ELF-1 (cell line): ENCODE measurements around the gene MZB1.
"Not testable (repeated sequence)": the region's sequence is repeated elsewhere in the genome, so short reads cannot be mapped to it uniquely, and the experiment has no call there.

Experiments
- DNase-seq: peaks from one replicate; pipeline ENCODE4 v3.0.0-alpha.2; 2016; ENCODE audit warnings: low read depth, low spot score

MZB1 gene

GRCh38 chr5:139378101-139378825, 11.4 kb downstream of the MZB1 start:
- peak; percentile 29 for DNase-seq

DNA sequence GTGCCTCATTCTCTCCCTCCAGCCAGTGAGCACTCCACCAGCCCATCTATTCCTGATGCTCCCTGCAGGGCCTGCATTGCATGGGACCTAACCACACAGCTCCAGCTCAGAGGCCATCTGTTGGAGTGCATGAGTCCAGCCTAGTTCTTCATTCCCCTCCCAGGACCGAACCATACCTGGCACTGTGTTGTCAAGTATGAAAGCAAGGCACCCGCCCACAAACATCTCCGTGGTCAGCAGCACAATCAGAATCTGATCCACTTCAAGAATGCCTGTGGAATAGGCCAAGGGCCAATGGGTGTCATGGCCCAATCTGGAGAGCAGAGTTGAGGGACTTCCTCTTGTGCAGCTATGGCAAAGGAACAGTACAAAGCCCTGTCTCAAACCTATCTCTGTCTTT, 12.5 kb downstream of the MZB1 start:
- no peak for DNase-seq

DNA sequence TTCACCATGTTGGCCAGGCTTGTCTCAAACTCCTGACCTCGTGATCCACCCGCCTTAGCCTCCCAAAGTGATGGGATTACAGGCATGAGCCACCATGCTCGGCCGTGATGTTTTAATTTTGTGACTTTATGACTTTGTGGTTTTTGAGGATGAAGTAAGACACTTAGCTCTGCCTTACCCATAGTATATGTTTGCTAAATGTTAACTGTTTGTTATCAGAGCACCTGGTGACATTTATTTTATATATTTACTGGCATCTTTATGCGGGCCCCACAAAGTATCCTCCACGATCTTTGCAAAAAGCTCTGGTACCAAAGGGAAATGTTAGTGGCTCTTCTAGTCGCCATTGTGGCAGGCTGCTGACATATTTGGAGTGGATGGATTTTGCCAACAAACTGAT, 13.3 kb downstream of the MZB1 start:
- DNase-seq = no peak

DNA sequence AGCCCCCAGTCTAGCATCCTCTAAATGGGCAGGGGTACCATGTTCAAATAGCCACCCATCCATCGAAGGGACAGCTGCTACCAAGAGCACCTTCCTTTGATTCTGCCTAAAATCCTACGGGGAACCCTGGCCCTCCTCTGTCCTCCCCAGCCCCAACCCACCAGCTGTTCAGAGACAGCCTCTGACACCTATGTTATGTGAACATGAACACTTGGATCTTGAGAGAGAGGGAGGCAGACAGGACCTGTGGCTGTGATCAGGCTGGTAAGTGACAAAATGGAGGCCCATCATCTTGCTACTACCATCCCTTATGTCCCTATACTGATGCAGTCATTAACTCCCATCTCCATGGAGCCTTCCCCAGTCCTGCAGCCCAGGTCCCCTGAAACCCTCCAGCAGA, 14.8 kb downstream of the MZB1 start:
- DNase-seq = no peak

DNA sequence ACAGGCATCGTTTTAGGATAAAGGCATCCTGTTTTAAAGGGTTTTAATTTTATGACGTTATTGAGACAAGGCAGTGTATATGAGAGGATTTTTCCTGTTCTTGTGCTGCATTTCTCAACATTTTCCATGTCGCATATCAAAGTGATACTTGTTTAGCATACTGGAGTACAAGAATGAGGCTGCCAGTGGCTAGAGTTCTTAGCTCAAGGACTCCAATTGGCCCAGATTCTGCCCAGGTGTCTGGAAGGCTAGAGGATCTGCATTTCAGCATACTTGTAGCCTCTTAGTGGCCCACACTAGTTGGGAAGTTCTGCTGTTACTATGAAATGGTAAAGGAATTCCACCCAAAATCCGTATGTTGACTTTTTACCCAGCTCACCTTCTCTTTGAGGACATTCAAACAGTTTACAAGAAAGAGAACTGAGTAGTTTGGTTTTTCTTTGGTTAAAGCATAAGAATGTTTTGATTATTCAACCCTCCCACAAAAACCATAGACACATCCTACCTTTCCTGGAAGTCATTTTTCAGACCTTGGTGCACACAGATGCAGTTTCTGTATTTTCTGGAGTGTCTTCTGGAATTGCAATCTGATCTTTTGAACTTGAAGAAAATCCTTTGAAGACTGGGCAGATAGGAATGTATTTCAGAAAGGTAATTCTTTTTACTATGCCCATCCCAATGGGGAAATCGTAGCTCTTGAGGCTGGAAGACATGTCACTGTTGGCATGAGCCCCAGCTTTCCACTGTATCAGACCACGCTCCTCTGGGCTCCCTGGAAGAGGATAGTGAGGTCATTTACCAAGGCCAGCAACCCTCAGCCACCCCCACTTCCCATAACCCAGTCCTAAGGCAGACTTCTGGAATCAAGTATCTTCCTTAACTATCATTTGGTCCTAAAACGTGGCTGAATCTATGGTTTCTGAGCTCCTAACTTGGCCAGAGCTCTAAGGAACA, 18.0 kb downstream of the MZB1 start:
- DNase-seq = no peak

DNA sequence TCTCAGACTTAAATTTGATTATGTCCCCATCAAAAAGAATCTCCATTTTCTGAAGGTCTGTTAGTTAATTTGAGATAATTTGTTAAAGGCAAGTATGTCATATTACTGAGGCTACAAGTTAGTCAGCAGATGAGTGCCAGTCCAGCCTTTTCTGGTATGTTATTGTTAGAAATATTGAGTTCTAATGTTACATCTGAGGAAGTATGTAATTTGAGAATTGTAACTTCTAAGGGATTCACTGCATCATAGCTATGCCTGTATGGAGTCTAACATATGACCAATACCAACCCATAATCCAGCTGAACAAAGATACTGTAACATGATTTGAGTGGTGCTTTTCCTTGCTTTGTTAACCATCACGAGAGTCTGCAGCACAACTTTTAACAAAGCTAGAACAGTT, 20.5 kb downstream of the MZB1 start:
- no peak for DNase-seq

- DNase-seq = no peak
Observed at GRCh38 chr5:139368613-139369012, 21.1 kb downstream of the MZB1 start.

DNA sequence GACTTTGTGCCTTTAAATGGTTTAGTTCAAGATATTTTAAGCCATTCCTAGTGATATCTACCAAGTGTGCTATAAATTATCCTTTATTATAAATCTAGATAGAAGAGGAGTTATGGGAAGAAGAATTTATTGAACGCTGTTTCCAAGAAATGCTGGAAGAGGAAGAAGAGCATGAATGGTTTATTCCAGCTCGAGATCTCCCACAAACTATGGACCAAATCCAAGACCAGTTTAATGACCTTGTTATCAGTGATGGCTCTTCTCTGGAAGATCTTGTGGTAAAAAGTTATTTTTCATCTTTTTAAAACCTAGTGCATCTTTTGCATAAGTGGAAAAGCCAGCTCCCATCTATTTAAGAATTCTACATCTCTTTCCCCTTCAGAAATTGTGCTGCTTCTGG, 25.2 kb downstream of the MZB1 start:
- DNase-seq = no peak

- no peak for DNase-seq
Observed at GRCh38 chr5:139363937-139364336, 25.8 kb downstream of the MZB1 start.

DNA sequence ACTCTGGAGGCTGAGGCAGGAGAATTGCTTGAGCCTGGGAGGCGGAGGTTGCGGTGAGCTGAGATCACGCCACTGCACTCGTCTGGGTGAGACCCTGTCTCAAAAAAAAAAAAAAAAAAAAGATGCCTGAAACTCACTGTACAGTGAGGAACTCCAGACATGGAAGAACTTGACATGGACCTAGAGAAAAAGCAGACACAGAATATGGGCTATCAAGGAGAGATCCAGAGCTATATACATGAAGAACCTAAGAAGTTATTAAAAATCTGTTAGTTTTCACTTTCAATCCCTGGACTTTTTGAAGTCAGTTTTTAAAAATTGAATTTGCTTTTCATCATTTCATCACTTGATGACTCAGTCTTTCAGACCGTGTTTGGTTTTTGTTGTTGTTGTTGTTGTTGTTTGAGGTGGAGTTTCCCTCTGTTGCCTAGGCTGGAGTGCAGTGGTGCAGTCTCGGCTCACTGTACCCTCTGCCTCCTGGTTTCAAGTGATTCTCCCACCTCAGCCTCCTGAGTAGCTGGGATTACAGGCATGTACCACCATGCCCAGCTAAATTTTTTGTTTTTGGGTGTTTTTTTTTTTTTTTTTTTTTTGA, 27.8 kb downstream of the MZB1 start:
- no peak for DNase-seq

GRCh38 chr5:139360384-139360783, 29.3 kb downstream of the MZB1 start:
- DNase-seq = no peak

GRCh38 chr5:139358064-139358463, 31.6 kb downstream of the MZB1 start:
- no peak for DNase-seq

- DNase-seq = not testable (repeated sequence)
Observed at GRCh38 chr5:139355900-139356299, 33.8 kb downstream of the MZB1 start.

GRCh38 chr5:139354186-139354585, 35.5 kb downstream of the MZB1 start:
- DNase-seq = no peak

DNA sequence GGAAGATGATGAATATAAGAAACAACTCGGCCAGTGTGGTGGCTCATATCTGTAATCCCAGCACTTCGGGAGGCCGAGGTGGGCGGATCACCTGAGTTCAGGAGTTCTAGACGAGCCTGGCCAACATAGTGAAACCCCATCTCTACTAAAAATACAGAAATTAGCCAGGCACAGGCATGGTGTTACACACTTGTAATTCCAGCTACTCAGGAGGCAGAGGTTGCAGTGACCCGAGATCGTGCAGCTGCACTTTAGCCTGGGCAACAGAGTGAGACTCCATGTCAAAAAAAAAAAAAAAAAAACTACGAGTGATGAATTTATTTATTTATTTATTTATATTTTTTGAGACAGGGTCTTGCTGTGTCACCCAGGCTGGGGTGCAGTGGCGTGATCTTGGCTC, 41.9 kb downstream of the MZB1 start:
- DNase-seq = not testable (repeated sequence)

DNA sequence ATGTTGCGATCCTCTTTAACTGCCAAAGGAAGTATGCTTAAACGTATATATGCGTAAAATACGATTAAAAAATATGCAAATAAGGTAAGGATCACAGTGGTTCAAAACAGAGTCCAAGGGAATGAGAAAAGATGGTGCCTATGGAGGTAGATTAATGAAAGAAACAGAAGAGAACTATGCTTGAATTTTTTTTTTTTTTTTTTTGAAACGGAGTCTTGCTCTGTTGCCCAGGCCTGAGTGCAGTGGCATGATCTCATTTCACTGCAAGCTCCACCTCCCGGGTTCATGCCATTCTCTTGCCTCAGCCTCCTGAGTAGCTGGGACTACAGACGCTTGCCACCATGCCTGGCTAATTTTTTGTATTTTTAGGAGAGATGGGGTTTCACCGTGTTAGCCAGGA, 44.3 kb downstream of the MZB1 start:
- DNase-seq = not testable (repeated sequence)

DNA sequence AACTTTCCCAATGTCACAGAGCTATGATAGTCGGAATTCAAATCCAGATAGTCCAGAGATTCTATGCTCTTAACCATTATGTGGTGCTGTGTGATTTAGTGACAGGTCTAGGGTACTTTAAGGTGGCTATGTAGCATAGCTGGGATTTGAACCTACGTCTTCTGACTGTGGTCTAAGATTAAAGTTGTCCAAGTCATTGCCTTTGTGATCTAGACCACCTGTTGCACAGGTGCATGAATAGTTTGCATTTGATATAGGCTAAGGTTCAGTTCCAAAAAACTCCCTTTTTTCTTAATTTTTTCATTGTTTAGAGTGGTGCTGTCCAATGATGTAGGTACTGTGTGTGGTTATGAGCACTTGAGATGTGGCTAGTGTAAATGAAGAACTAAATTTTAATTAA, 45.5 kb downstream of the MZB1 start:
- DNase-seq = no peak

- DNase-seq = no peak
Observed at GRCh38 chr5:139343476-139343875, 46.2 kb downstream of the MZB1 start.

GRCh38 chr5:139342423-139342723, 47.3 kb downstream of the MZB1 start:
- DNase-seq = no peak

DNA sequence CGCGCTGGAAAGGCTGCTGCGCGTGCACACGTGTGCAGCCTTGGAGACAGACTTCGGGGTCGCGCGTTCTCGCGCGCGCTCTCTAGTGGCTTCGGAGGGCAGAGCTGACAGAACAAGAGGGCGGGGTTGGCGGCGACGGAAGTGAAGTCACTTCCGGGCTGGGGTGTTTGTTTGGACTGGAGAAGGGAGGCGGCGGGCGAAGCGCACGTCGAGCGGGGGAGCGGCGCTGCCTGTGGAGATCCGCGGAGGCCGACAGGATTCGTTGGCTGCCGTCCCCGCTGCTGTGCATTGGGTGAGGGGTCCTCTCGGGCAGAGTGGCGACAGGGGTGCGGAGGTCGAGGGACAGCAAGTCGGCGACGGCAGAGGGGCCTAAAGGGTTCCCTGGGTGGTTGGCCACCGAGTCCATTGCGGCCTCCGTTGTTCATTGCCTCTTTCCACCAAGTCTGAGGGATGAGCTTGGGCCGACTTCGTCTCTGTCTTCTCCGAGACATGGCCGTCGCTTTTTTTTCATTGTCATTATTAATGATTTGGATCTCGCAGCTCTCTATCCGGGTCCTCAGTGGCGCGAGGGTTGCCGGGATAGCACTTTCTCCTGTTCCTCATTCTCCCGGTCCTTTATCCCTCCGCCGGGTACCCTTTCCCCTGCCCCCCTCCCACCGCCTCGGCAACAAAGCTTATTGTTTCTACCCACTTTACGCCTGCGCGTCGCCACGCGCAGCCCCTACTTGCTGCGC, 47.9 kb downstream of the MZB1 start, which contains the start of gene PAIP2:
TSS of gene PAIP2 (plus strand) at position 166 of the 734 bp plus-strand sequence. CDS start 21,931 bp downstream, outside the sequence.
- peak; percentile 99 for DNase-seq

- no peak for DNase-seq
Observed at GRCh38 chr5:139341187-139341688, 48.5 kb downstream of the MZB1 start.

DNA sequence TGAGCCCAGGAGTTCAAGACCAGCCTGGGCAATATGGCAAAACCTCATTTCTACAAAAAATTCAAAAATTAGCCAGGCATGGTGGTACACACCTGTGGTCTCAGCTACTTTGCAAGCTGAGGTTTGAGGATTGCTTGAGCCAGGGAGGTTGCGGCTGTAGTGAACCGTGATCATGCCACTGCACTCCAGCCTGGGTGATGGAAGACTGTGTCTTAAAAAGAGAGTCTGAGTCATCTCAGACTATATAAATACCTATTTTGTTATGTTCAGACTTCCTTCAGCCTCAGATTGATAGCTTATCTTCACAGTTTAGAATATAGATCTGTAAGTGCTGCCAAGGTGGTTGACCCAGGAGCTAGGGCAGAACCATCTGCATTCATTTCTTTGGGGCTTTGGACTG, 49.7 kb downstream of the MZB1 start:
- DNase-seq = no peak
